ENCODE results near the gene CSKMT. TPM values are rescaled to one million over a fixed set of nuclear protein-coding genes. Genes with fewer than 3 reads are reported as not detected.
"Not testable (repeated sequence)": the region's sequence is repeated elsewhere in the genome, so short reads cannot be mapped to it uniquely, and the experiment has no call there.

CSKMT gene
- total RNA-seq, 4 donors from 2014 or later: 2.8 to 18.4 (median 7.0) TPM

- no peak for ATAC-seq (ENCODE audit: low FRiP score)
- no peak for TF ChIP-seq CTCF (IDR thresholded peaks at IDR 0.05)
- no peak for DNase-seq (ENCODE audit: low spot score)
These were observed 17.5 kb upstream of the CSKMT start for GRCh38 chr11:62647609-62648005.

- TF ChIP-seq CTCF (IDR thresholded peaks at IDR 0.05): no peak
- no peak for ATAC-seq (ENCODE audit: low FRiP score)
- no peak for DNase-seq (ENCODE audit: low spot score)
These were observed 16.7 kb upstream of the CSKMT start for GRCh38 chr11:62648185-62648966.

- DNase-seq (ENCODE audit: low spot score) (no peak), ATAC-seq (ENCODE audit: low FRiP score) (no peak)
- TF ChIP-seq CTCF (IDR thresholded peaks at IDR 0.05): no peak
These were observed 16.1 kb upstream of the CSKMT start for GRCh38 chr11:62648967-62649364.

GRCh38 chr11:62649486-62649885 is 15.6 kb upstream of the CSKMT start:
- no peak for DNase-seq (ENCODE audit: low spot score)
- no peak for TF ChIP-seq CTCF (IDR thresholded peaks at IDR 0.05)
- ATAC-seq (ENCODE audit: low FRiP score): no peak

GRCh38 chr11:62650283-62650682 is 14.8 kb upstream of the CSKMT start:
- not testable (repeated sequence) for ATAC-seq (ENCODE audit: low FRiP score); DNase-seq (ENCODE audit: low spot score)

GRCh38 chr11:62652161-62653006 is 12.7 kb upstream of the CSKMT start:
- no peak for ATAC-seq (ENCODE audit: low FRiP score)
- TF ChIP-seq CTCF (IDR thresholded peaks at IDR 0.05): no peak

GRCh38 chr11:62654297-62654696 is 10.8 kb upstream of the CSKMT start:
- no peak for DNase-seq (ENCODE audit: low spot score)
- no peak for ATAC-seq (ENCODE audit: low FRiP score)
- no peak for TF ChIP-seq CTCF (IDR thresholded peaks at IDR 0.05)

More at GRCh38 chr11:62652161-62653006, 12.7 kb upstream of the CSKMT start:
- no peak for DNase-seq (ENCODE audit: low spot score)

Data from omental fat pad (tissue), 4 donors.